ENCODE results near the gene ZNF644. TPM values are rescaled to one million over a fixed set of nuclear protein-coding genes. Genes with fewer than 3 reads are reported as not detected.
"Not testable (repeated sequence)": the region's sequence is repeated elsewhere in the genome, so short reads cannot be mapped to it uniquely, and the experiment has no call there.

The ZNF644 gene
- polyA plus RNA-seq, 3 donors, result 7.0 to 22.2 (median 17.6) TPM

DNA sequence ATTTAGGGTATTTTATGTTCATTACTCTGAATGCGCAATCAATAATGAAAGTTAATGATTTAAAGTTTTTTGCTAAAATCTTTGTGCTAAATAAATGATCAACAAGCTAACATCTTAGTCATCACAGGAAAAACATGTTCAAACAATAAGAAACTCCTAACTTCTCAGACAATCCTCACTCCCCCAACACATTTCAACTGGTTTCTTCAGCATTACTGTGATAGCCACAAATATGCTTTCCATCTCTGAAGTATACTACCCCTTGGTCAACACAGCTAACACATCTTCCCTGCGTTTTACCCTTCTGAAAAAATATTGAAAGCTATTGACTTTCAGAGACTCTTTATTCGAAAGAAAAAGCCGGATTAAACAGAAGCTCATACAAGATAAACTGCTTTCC is 85.8 kb downstream of the ZNF644 start:
- peaks cover 40 to 77% of the 10 kb centered on the region in 2 donors for H3K36me3 ChIP-seq (replicated peaks in 1 of 2; ENCODE audit: control insufficient read depth in 1 of 2, insufficient read depth in 2 of 2, low read length in 2 of 2)

DNA sequence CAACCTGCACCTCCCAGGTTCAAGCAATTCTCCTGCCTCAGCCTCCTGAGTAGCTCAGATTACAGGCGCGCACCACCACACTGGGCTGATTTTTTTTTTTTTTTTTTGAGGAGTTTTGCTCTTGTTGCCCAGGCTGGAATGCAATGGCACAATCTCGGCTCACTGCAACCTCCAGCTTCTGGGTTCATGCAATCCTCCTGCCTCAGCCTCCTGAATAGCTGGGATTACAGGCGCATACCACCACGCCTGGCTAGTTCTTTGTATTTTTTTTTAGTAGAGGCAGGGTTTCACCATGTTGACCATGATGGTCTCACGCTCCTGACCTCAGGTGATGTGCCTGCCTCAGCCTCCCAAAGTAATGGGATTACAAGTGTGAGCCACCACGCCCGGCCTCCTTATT is 93.6 kb downstream of the ZNF644 start:
- peaks cover 86% of the 10 kb centered on the region for H3K79me2 ChIP-seq (ENCODE audit: insufficient read depth, low read length)
- H4K20me1 ChIP-seq (ENCODE audit: insufficient read depth, low read length), result peaks cover 66% of the 10 kb centered on the region
- peaks cover 21% of the 10 kb centered on the region for H3K4me1 Mint-ChIP-seq
- H3K27me3 ChIP-seq (ENCODE audit: control insufficient read depth in 2 of 2, insufficient read depth in 2 of 2, low read length in 2 of 2); H2AFZ ChIP-seq (ENCODE audit: insufficient read depth, low read depth, low read length, poor library complexity, severe bottlenecking); H3K27ac Mint-ChIP-seq; H3K27ac ChIP-seq (ENCODE audit: low read depth in 1 of 2, low read length in 2 of 2); H3K9ac ChIP-seq (ENCODE audit: insufficient read depth, low read length, poor library complexity, severe bottlenecking); H3K4me2 ChIP-seq (replicated peaks; ENCODE audit: extremely low read depth, low read length, poor library complexity, severe bottlenecking); H3K9me3 ChIP-seq (replicated peaks in 1 of 2; ENCODE audit: control insufficient read depth in 1 of 2, insufficient read depth in 1 of 2, low read length in 2 of 2); H3K36me3 ChIP-seq (replicated peaks in 1 of 2; ENCODE audit: control insufficient read depth in 1 of 2, insufficient read depth in 2 of 2, low read length in 2 of 2); H3K4me3 Mint-ChIP-seq; H3K4me3 ChIP-seq (replicated peaks in 1 of 3; ENCODE audit: low read depth in 2 of 3, low read length in 3 of 3); intact Hi-C loops (cut with micrococcal nuclease); H3K27me3 Mint-ChIP-seq (ENCODE audit: low read depth in 3 of 3); H3K9me3 Mint-ChIP-seq; H3K4me1 ChIP-seq (ENCODE audit: control insufficient read depth in 1 of 2, insufficient read depth in 2 of 2, low read length in 2 of 2); DNase-seq: not testable (repeated sequence)
- WGBS (ENCODE audit: insufficient coverage), result 100% methylated on average over 2 of the region's 8 CpGs
- H3K36me3 Mint-ChIP-seq, result peaks cover 20 to 32% of the 10 kb centered on the region in 2 donors

More for the DNA sequence above, 85.8 kb downstream of the ZNF644 start:
- Histone ChIP-seq H4K20me1 (ENCODE audit: insufficient read depth, low read length) (peaks cover 34% of the 10 kb centered on the region), H3K4me1 (ENCODE audit: control insufficient read depth in 1 of 2, insufficient read depth in 2 of 2, low read length in 2 of 2) (no peaks in the 10 kb centered on the region), H2AFZ (ENCODE audit: insufficient read depth, low read depth, low read length, poor library complexity, severe bottlenecking) (no peak overlapping the region), H3K79me2 (ENCODE audit: insufficient read depth, low read length) (peaks cover 32% of the 10 kb centered on the region), H3K27ac (ENCODE audit: low read depth in 1 of 2, low read length in 2 of 2) (no peak overlapping the region), H3K27me3 (ENCODE audit: control insufficient read depth in 2 of 2, insufficient read depth in 2 of 2, low read length in 2 of 2) (no peaks in the 10 kb centered on the region), H3K4me2 (replicated peaks; ENCODE audit: extremely low read depth, low read length, poor library complexity, severe bottlenecking) (no peak overlapping the region), H3K9ac (ENCODE audit: insufficient read depth, low read length, poor library complexity, severe bottlenecking) (no peak overlapping the region), H3K9me3 (replicated peaks in 1 of 2; ENCODE audit: control insufficient read depth in 1 of 2, insufficient read depth in 1 of 2, low read length in 2 of 2) (no peaks in the 10 kb centered on the region), H3K4me3 (replicated peaks in 1 of 3; ENCODE audit: low read depth in 2 of 3, low read length in 3 of 3) (no peak overlapping the region)
- Mint-ChIP-seq H3K36me3 (peaks cover 50 to 65% of the 10 kb centered on the region in 2 donors), H3K9me3 (peaks cover 0 to 2% (median 0%) of the 10 kb centered on the region in 7 donors), H3K4me3 (no peak overlapping the region), H3K27ac (no peak overlapping the region), H3K27me3 (ENCODE audit: low read depth in 3 of 3) (no peaks in the 10 kb centered on the region), H3K4me1 (peaks cover 6% of the 10 kb centered on the region)
- WGBS (ENCODE audit: insufficient coverage), result 93% methylated on average over 3 of the region's 4 CpGs
- intact Hi-C loops (cut with micrococcal nuclease), result no loop called here
- no peak for DNase-seq
- TF ChIP-seq, protein P1, sequence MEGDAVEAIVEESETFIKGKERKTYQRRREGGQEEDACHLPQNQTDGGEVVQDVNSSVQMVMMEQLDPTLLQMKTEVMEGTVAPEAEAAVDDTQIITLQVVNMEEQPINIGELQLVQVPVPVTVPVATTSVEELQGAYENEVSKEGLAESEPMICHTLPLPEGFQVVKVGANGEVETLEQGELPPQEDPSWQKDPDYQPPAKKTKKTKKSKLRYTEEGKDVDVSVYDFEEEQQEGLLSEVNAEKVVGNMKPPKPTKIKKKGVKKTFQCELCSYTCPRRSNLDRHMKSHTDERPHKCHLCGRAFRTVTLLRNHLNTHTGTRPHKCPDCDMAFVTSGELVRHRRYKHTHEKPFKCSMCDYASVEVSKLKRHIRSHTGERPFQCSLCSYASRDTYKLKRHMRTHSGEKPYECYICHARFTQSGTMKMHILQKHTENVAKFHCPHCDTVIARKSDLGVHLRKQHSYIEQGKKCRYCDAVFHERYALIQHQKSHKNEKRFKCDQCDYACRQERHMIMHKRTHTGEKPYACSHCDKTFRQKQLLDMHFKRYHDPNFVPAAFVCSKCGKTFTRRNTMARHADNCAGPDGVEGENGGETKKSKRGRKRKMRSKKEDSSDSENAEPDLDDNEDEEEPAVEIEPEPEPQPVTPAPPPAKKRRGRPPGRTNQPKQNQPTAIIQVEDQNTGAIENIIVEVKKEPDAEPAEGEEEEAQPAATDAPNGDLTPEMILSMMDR (IDR thresholded peaks at IDR 0.05), result no peak

DNA sequence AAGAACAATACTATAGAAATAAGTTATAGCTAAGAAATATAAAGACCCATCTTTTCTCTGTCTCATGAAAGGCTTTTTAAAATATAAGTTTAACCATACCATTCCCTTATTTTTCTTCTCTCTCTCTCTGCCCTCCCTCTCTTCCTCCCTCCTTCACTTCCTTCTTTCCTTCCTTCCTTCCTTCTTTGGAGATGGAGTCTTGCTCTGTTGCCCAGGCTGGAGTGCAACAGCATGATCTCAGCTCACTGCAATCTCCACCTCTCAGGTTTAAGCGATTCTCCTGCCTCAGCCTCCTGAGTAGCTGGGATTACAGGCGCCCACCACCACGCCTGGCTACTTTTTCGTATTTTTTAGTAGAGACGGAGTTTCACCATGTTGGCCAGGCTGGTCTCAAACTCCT is 94.2 kb downstream of the ZNF644 start:
- intact Hi-C loops (cut with micrococcal nuclease); H3K4me2 ChIP-seq (replicated peaks; ENCODE audit: extremely low read depth, low read length, poor library complexity, severe bottlenecking): not testable (repeated sequence)

More for the DNA sequence above, 94.2 kb downstream of the ZNF644 start:
- H3K4me3 Mint-ChIP-seq; H3K36me3 ChIP-seq (replicated peaks in 1 of 2; ENCODE audit: control insufficient read depth in 1 of 2, insufficient read depth in 2 of 2, low read length in 2 of 2); H2AFZ ChIP-seq (ENCODE audit: insufficient read depth, low read depth, low read length, poor library complexity, severe bottlenecking); H3K9me3 Mint-ChIP-seq; H3K4me3 ChIP-seq (replicated peaks in 1 of 3; ENCODE audit: low read depth in 2 of 3, low read length in 3 of 3); H3K4me1 ChIP-seq (ENCODE audit: control insufficient read depth in 1 of 2, insufficient read depth in 2 of 2, low read length in 2 of 2); H3K27me3 ChIP-seq (ENCODE audit: control insufficient read depth in 2 of 2, insufficient read depth in 2 of 2, low read length in 2 of 2); H3K27me3 Mint-ChIP-seq (ENCODE audit: low read depth in 3 of 3); H3K9ac ChIP-seq (ENCODE audit: insufficient read depth, low read length, poor library complexity, severe bottlenecking); H3K9me3 ChIP-seq (replicated peaks in 1 of 2; ENCODE audit: control insufficient read depth in 1 of 2, insufficient read depth in 1 of 2, low read length in 2 of 2); H3K27ac ChIP-seq (ENCODE audit: low read depth in 1 of 2, low read length in 2 of 2); DNase-seq: not testable (repeated sequence)
- peaks cover 20 to 28% of the 10 kb centered on the region in 2 donors for H3K36me3 Mint-ChIP-seq
- Histone ChIP-seq H3K79me2 (ENCODE audit: insufficient read depth, low read length) (peaks cover 91% of the 10 kb centered on the region), H4K20me1 (ENCODE audit: insufficient read depth, low read length) (peaks cover 71% of the 10 kb centered on the region)
- peak overlapping the region in 3 of 7 donors; percentile 62 to 89 (median 80) for H3K27ac Mint-ChIP-seq
- 99% methylated on average over 5 of the region's 5 CpGs for WGBS (ENCODE audit: insufficient coverage)
- H3K4me1 Mint-ChIP-seq, result peaks cover 19% of the 10 kb centered on the region

Measured in CD14-positive monocyte (primary cell).